Endothelial cell of umbilical vein (primary cell): ENCODE measurements around the gene SH3RF3.

Experiments used
- CTCF ChIP-seq, 2 donors: IDR thresholded peaks; 1 replicate in 1 of 2; 2 replicates in 1 of 2; pipeline ENCODE4 v1.5.1; 2011; ENCODE audit warnings: low read length in 2 of 2, mild to moderate bottlenecking in 2 of 2, moderate library complexity in 2 of 2, control low read depth in 1 of 2, inconsistent platforms in 1 of 2, low read depth in 1 of 2; ENCODE audit not compliant: insufficient read depth in 1 of 2; ENCODE audit errors: extremely low read depth in 1 of 2
- EZH2 ChIP-seq: IDR thresholded peaks from 2 replicates; pipeline ENCODE4 v1.6.1; 2012; ENCODE audit warnings: borderline replicate concordance, low read depth, mild to moderate bottlenecking, moderate library complexity, low read length, inconsistent platforms; ENCODE audit not compliant: severe bottlenecking
- FOS ChIP-seq: IDR thresholded peaks from 2 replicates; pipeline ENCODE4 v1.6.1; 2011; ENCODE audit warnings: mild to moderate bottlenecking, low read length, moderate library complexity, borderline replicate concordance; ENCODE audit not compliant: insufficient read depth
- GATA2 ChIP-seq: IDR thresholded peaks from 2 replicates; pipeline ENCODE4 v1.7.0; 2011; ENCODE audit warnings: low read depth, mild to moderate bottlenecking, moderate library complexity, mixed read lengths, low read length; ENCODE audit not compliant: insufficient read length, insufficient read depth
- JUN ChIP-seq: IDR thresholded peaks from 2 replicates; pipeline ENCODE4 v1.6.1; 2011; ENCODE audit warnings: borderline replicate concordance, low read depth; ENCODE audit not compliant: insufficient read length, insufficient read depth
- MAX ChIP-seq: IDR thresholded peaks from 2 replicates; pipeline ENCODE4 v1.6.1; 2011; ENCODE audit not compliant: insufficient read depth, insufficient read length
- MYC ChIP-seq: IDR thresholded peaks from one replicate; pipeline ENCODE4 v1.6.1; 2011; ENCODE audit warnings: mild to moderate bottlenecking, low read depth, low read length
- POLR2A ChIP-seq: IDR thresholded peaks from 2 replicates; pipeline ENCODE4 v1.6.1; 2012; ENCODE audit warnings: low read depth, mild to moderate bottlenecking, control low read depth, low read length
- POLR2AphosphoS5 ChIP-seq: IDR thresholded peaks from 2 replicates; pipeline ENCODE4 v1.6.1; 2012; ENCODE audit warnings: low read depth, mild to moderate bottlenecking, control low read depth, low read length, moderate library complexity; ENCODE audit not compliant: insufficient read depth

DNA sequence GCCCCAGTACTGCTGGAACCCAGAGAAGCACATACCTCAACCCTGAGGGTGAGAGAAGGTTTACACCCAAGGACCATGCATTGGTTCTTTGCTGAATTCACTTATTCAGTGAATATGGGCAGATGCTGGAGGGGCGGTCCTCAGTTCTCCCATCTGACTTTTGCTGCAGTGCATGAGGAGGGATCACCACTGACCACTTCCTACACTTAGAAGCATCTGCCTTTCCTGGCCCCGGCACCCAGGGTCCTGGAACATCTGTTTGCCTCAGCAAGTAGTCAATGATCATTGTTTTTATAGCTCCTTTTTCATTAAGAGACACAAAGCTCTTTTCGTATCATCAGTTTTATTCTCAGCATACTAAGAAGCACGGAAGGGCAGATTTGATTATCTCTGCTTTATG is 211.4 kb downstream of the SH3RF3 start:
- TF ChIP-seq POLR2AphosphoS5 (no peak), CTCF (IDR thresholded peaks at IDR 0.05; ENCODE audit: extremely low read depth in 1 of 2, insufficient read depth in 1 of 2, low read depth in 1 of 2, low read length in 2 of 2) (no peak), EZH2 (no peak), MAX (no peak), JUN (no peak), POLR2A (no peak), GATA2 (no peak), FOS (no peak), MYC (no peak)
